HG02981 (cell line): ENCODE data around the gene KIF9.
"Not testable (repeated sequence)": the region's sequence is repeated elsewhere in the genome, so short reads cannot be mapped to it uniquely, and the experiment has no call there.

ENCODE experiments used
- ATAC-seq: cut with Tn5 transposase; IDR thresholded peaks from one replicate; pipeline ENCODE4 v1.9.1; 2021; ENCODE audit warnings: mild to moderate bottlenecking, moderate library complexity; ENCODE audit not compliant: unreplicated experiment

The KIF9 gene

DNA sequence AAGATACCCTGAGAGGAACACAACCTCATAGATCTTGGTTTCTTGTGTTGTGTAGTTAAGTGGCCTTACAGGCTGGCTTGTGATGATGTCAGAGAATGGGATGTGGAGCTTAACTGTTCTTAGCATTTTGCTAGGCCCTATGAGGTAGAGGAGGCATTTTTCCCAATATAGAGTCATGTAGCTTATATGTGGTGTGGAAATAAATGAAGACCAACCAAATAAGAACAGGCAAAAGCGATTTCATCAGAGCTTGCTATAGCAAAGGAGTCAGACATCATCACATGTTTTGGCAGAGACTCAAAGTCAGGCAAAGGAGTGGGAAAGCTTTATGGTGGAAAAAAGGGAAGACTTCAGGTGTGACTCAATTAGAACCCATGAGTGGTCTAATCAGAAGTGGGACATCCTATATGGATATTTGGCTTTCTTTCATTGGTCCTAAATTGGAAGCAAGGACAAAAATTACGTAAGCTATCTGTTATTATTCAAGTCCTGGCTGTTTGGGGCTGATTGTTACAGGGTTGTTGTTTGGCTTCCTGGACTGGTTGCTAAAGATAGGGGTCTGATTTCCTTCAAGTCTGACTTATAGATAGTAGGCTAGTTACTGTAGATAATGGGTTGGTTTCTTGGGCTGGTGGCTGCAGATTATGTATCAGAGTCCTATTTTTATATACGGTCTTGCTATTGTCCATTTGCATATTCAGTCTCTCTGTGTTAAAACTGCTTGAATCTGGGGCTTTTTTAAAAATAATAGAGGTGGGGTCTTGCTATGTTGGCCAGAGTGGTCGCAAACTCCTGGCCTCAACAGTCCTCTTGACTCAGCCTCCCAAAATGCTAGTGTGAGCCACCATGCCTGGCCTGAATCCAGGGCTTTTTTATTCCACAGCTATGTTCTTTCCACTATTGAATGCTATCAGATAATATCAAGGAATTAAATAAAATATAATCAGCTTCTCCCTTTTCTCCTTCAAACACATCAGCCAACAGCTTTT is 88.4 kb downstream of the KIF9 start:
- ATAC-seq = no peak

DNA sequence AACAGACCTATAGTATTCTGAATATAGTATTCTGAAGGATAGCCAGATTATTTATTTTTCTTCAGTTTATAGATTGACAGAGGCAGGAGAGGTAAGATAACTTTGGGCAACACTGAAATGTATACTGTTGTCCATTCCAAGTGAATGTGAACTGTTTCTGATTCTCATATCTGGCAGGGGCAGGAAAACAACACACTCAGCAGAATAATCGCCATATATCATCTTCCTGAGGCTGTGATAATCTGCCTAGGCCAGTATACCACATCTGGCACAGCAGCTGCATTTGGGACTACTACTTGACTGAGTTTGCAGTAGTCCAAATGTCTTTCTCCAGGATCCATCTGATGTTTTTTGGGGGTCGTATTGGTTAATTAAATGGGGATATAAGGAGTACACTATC is 96.3 kb downstream of the KIF9 start:
- no peak for ATAC-seq

- not testable (repeated sequence) for ATAC-seq
Observed at GRCh38 chr3:47181685-47182084, 100.9 kb downstream of the KIF9 start.

DNA sequence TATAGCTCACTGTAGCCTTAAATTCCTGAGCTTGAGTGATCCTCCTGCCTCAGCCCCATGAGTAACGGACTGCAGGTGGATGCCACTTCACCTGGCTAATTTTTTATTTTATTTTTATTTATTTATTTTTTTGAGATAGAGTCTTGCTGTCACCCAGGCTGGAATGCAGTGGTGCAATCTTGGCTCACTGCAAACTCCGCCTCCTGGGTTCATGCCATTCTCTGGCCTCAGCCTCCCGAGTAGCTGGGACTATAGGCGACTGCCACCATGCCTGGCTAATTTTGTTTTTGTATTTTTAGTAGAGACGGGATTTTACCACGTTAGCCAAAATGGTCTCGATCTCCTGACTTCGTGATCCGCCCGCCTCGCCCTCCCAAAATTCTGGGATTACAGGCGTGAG is 102.6 kb downstream of the KIF9 start:
- not testable (repeated sequence) for ATAC-seq
